Tibial nerve (tissue), 4 donors: Measurements from ENCODE around the gene NUAK1. TPM values are rescaled to one million over a fixed set of nuclear protein-coding genes. Genes with fewer than 3 reads are reported as not detected.

Source experiments
- DNase-seq, 2 donors: peaks; one replicate each; pipeline ENCODE4 v3.0.0-alpha.2; 2019; ENCODE audit warnings: low spot score in 2 of 2
- H3K27ac ChIP-seq, 4 donors: fragments of 200-600 bp; sonication (generic) in 3 of 4; one replicate each; pipeline ENCODE4 v1.5.1; 2017 to 2019; ENCODE audit warnings: mild to moderate bottlenecking in 1 of 4
- H3K27me3 ChIP-seq, 2 donors: fragments of 200-600 bp; sonication (generic) in 1 of 2; one replicate each; pipeline versions ENCODE4 v1.5.1 to v1.6.0; 2017 to 2019
- H3K36me3 ChIP-seq, 3 donors: fragments of 200-600 bp; sonication (generic); one replicate each; pipeline ENCODE4 v1.5.1; 2018 to 2019
- H3K4me1 ChIP-seq, 4 donors: fragments of 200-600 bp; sonication (generic) in 3 of 4; one replicate each; pipeline ENCODE4 v1.5.1; 2017 to 2019
- H3K4me3 ChIP-seq, 4 donors: fragments of 200-600 bp; sonication (generic) in 3 of 4; one replicate each; pipeline ENCODE4 v1.5.1; 2017 to 2019; ENCODE audit warnings: mild to moderate bottlenecking in 1 of 4, moderate library complexity in 1 of 4
- H3K9me3 ChIP-seq, 4 donors: fragments of 200-600 bp; sonication (generic) in 3 of 4; one replicate each; pipeline ENCODE4 v1.5.1; 2017 to 2019
- CTCF ChIP-seq, 5 experiments: fragments of 200-600 bp in 3 of 5; fragments of 450-650 bp in 2 of 5; sonication (generic) in 3 of 5; IDR thresholded peaks; one replicate each; pipeline ENCODE4 v1.5.1; 2016 to 2019; ENCODE audit warnings: antibody characterized with exemption in 5 of 5, mild to moderate bottlenecking in 3 of 5, moderate library complexity in 2 of 5
- EP300 ChIP-seq, 2 donors: sonication (generic); formaldehyde crosslinking; IDR thresholded peaks; one replicate each; pipeline ENCODE4 v1.6.1; 2017; ENCODE audit warnings: antibody characterized with exemption in 2 of 2, mild to moderate bottlenecking in 1 of 2
- POLR2A ChIP-seq, 2 donors: fragments of 450-650 bp; IDR thresholded peaks; one replicate each; pipeline ENCODE4 v1.6.1; 2017; ENCODE audit warnings: antibody characterized with exemption in 2 of 2, mild to moderate bottlenecking in 2 of 2, moderate library complexity in 2 of 2
- WGBS, 2 donors: methylation state at CpG; one replicate each; pipeline ENCODE4 v1.1.5; 2018; 5-methylcytosine and 5-hydroxymethylcytosine counted together
- total RNA-seq, 4 donors: library from RNA; depleted of rRNA; stranded (reverse); fragments of >200 nt; gene quantifications; one replicate each; pipeline ENCODE4 v1.1.0, GENCODE V29; 2016

The NUAK1 gene
- total RNA-seq, 4 donors from 2014 or later = 32.0 to 47.9 (median 33.5) TPM

GRCh38 chr12:106068296-106068695, 70.5 kb downstream of the NUAK1 start:
- no peak overlapping the region for H3K4me3 ChIP-seq
- peaks cover 0 to 13% (median 0%) of the 10 kb centered on the region in 4 donors for H3K4me1 ChIP-seq
- no peaks in the 10 kb centered on the region for H3K27me3 ChIP-seq
- H3K9me3 ChIP-seq = no peaks in the 10 kb centered on the region
- H3K36me3 ChIP-seq = peaks cover 0 to 62% (median 0%) of the 10 kb centered on the region in 3 donors
- 92 to 96% methylated on average over 3 of the region's 3 CpGs for WGBS, 2 donors
- H3K27ac ChIP-seq = no peak overlapping the region
- no peak for TF ChIP-seq CTCF (IDR thresholded peaks at IDR 0.05)
- TF ChIP-seq EP300 (IDR thresholded peaks at IDR 0.05) = no peak
- TF ChIP-seq POLR2A (IDR thresholded peaks at IDR 0.05) = no peak
- no peak for DNase-seq

- no peak for DNase-seq
- Histone ChIP-seq H3K4me1 (peaks cover 0 to 11% (median 0%) of the 10 kb centered on the region in 4 donors), H3K27ac (no peak overlapping the region), H3K27me3 (no peaks in the 10 kb centered on the region), H3K9me3 (no peaks in the 10 kb centered on the region), H3K36me3 (peaks cover 0 to 62% (median 0%) of the 10 kb centered on the region in 3 donors), H3K4me3 (no peak overlapping the region)
- WGBS, 2 donors = 92 to 95% methylated on average over 15 of the region's 15 CpGs
- TF ChIP-seq POLR2A (IDR thresholded peaks at IDR 0.05) = no peak
- no peak for TF ChIP-seq CTCF (IDR thresholded peaks at IDR 0.05)
- no peak for TF ChIP-seq EP300 (IDR thresholded peaks at IDR 0.05)
These were observed 71.0 kb downstream of the NUAK1 start for GRCh38 chr12:106067606-106068205.

GRCh38 chr12:106066726-106067325, 71.9 kb downstream of the NUAK1 start:
- 95% methylated on average over 16 to 20 of the region's 25 CpGs for WGBS, 2 donors
- no peak for DNase-seq
- Histone ChIP-seq H3K27me3 (no peaks in the 10 kb centered on the region), H3K27ac (no peak overlapping the region), H3K36me3 (peaks cover 0 to 62% (median 0%) of the 10 kb centered on the region in 3 donors), H3K9me3 (no peaks in the 10 kb centered on the region), H3K4me1 (peaks cover 0 to 4% (median 0%) of the 10 kb centered on the region in 4 donors), H3K4me3 (no peak overlapping the region)
- TF ChIP-seq POLR2A (IDR thresholded peaks at IDR 0.05) (no peak), EP300 (IDR thresholded peaks at IDR 0.05) (no peak)

GRCh38 chr12:106066051-106066705, 72.6 kb downstream of the NUAK1 start:
- Histone ChIP-seq H3K9me3 (no peaks in the 10 kb centered on the region), H3K36me3 (peaks cover 0 to 62% (median 0%) of the 10 kb centered on the region in 3 donors), H3K27ac (no peak overlapping the region), H3K27me3 (no peaks in the 10 kb centered on the region), H3K4me3 (no peak overlapping the region), H3K4me1 (peaks cover 0 to 3% (median 0%) of the 10 kb centered on the region in 4 donors)
- no peak for TF ChIP-seq EP300 (IDR thresholded peaks at IDR 0.05)
- no peak for TF ChIP-seq CTCF (IDR thresholded peaks at IDR 0.05)
- TF ChIP-seq POLR2A (IDR thresholded peaks at IDR 0.05) = no peak
- DNase-seq = no peak
- WGBS, 2 donors = 59 to 67% methylated on average over 6 of the region's 6 CpGs

GRCh38 chr12:106065506-106065905, 73.2 kb downstream of the NUAK1 start:
- Histone ChIP-seq H3K27me3 (no peaks in the 10 kb centered on the region), H3K9me3 (no peaks in the 10 kb centered on the region), H3K4me3 (no peak overlapping the region), H3K4me1 (no peaks in the 10 kb centered on the region), H3K27ac (no peak overlapping the region), H3K36me3 (peaks cover 0 to 58% (median 0%) of the 10 kb centered on the region in 3 donors)
- no peak for TF ChIP-seq EP300 (IDR thresholded peaks at IDR 0.05)
- no peak for TF ChIP-seq CTCF (IDR thresholded peaks at IDR 0.05)
- no peak for TF ChIP-seq POLR2A (IDR thresholded peaks at IDR 0.05)
- 52 to 100% methylated on average over 1 of the region's 1 CpG for WGBS, 2 donors
- DNase-seq = no peak
